ENCODE measurements around the gene FXYD7. TPM values are rescaled to one million over a fixed set of nuclear protein-coding genes. Genes with fewer than 3 reads are reported as not detected.

FXYD7 gene
- total RNA-seq, 1 experiment from 2014 or later: 0.90 TPM

DNA sequence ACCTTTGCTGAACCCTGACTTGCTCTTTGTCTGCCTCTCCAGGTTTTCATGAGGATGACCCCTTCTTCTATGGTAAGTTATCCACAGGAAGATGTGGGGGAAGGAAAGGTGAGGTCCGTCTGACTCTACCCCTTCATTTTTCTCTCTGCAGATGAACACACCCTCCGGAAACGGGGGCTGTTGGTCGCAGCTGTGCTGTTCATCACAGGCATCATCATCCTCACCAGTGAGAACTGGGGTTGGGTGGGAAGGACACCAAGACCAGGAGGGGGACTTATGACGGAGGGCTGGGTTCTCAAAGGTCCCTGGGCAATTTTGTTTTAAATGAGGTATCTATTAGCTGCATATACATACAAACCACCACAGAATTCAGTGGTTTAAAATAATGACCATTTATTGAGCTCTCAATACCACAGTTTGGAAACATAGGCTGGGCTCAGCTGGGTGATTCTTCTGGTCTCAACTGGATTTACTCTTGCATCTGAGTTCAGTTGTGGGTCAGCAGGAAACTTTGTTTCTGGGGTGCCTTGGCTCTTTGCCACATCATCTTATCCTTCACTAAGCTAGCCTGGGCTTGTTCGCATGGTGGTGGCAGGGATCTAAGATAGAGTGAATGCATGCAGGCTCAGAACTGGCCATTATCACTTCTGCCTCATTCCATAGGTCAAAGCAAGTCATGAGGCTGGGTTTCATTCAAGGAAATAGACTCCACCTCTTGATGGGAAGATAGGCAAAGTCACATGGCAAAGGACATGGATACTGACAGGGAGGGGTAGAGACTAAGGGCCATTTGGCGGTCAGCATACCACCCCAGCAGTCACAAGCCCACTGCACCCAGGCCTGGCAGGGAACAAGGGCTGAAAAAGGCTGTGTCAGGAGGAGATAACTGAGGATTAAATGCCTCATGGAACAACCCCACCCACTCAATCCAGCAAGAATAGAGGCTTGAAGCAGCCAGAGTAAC, 23.3 kb downstream of the FXYD7 start:
- Mint-ChIP-seq H3K27ac (ENCODE audit: unreplicated experiment) (peak overlapping the region; percentile 82), H3K36me3 (ENCODE audit: insufficient read depth, unreplicated experiment) (peaks cover 98% of the 10 kb centered on the region), H3K9me3 (ENCODE audit: low read depth, unreplicated experiment) (peaks cover 5% of the 10 kb centered on the region), H3K27me3 (ENCODE audit: unreplicated experiment) (no peaks in the 10 kb centered on the region), H3K4me3 (ENCODE audit: low read depth, unreplicated experiment) (peak overlapping the region; percentile 51), H3K4me1 (ENCODE audit: low read depth, unreplicated experiment) (peaks cover 94% of the 10 kb centered on the region)
- DNase-seq: no peak
- intact Hi-C loops (cut with micrococcal nuclease; ENCODE audit: unreplicated experiment): no loop called here
- CTCF ChIA-PET: interaction anchor here (1.3 kb wide), 1 partner anchor 12 kb away, joined by 7 read pairs; the partner anchor contains the start of gene FXYD5
- TF ChIP-seq, protein P1, sequence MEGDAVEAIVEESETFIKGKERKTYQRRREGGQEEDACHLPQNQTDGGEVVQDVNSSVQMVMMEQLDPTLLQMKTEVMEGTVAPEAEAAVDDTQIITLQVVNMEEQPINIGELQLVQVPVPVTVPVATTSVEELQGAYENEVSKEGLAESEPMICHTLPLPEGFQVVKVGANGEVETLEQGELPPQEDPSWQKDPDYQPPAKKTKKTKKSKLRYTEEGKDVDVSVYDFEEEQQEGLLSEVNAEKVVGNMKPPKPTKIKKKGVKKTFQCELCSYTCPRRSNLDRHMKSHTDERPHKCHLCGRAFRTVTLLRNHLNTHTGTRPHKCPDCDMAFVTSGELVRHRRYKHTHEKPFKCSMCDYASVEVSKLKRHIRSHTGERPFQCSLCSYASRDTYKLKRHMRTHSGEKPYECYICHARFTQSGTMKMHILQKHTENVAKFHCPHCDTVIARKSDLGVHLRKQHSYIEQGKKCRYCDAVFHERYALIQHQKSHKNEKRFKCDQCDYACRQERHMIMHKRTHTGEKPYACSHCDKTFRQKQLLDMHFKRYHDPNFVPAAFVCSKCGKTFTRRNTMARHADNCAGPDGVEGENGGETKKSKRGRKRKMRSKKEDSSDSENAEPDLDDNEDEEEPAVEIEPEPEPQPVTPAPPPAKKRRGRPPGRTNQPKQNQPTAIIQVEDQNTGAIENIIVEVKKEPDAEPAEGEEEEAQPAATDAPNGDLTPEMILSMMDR (IDR thresholded peaks at IDR 0.05; ENCODE audit: unreplicated experiment): no peak
- no TSS peak for BruUV-seq (replicated peaks)

DNA sequence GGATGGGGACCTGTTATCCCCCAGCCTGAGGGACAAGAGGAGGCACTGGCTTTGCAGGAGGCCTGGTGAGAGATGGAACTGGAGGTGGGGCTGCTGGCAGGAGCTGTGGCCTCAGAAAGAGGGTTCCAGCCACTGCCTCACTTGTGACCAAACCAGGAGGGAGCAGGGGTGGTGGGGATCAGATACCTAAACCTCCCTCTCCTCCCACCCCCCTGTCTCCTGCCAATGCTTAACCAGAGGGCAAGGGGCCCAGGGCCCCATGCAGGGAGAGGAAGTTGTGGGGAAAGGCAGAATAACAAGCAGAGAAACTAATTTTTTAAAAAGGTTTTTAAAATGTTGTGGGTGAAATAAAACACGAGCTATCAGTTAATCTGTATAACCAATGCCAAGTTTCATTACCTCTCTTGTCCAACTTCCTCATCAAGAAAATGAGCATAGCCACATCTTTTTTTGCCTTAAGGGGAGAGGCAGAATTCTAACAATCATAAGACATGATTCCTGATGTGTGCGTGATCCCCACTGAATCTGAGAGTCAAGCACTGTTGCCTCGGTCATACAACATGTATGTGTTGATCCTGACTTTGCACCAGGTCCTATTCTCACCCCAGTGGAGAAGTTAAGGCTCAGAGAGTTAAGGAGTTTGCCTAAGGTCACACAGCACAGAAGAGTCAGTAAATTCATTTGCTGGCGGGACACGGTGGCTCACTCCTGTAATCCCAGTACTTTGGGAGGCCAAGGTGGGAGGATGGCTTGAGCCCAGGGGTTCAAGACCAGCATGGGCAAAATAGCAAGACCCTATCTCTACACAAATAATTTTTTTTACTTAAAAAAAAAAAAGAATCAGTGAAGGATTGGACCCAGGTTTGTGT, 24.4 kb downstream of the FXYD7 start:
- no peaks in the 10 kb centered on the region for H3K27me3 Mint-ChIP-seq (ENCODE audit: unreplicated experiment)
- no TSS peak for BruUV-seq (replicated peaks)

DNA sequence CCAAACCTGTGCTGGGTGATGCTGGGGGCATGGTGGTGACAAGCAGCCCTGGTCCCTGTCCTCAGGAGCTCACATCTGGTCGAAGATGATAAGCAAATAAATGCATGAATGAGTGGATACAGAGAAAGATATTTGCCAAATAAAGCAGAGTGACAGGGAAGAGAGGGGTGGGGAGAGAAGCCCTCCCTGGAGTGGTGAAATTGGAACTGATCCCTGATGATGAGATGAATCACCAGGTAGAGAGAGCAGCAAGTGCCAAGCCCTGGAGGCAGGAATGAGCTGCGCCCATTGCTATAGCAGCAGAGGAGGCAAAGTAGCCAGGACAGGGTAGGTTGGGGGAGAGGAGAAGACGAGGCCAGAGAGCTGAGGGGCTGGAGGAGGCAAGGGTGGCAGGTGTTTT, 25.1 kb downstream of the FXYD7 start:
- no peaks in the 10 kb centered on the region for H3K27me3 Mint-ChIP-seq (ENCODE audit: unreplicated experiment)
- TF ChIP-seq, protein P1 (IDR thresholded peaks at IDR 0.05; ENCODE audit: unreplicated experiment): peak; percentile 14
- CTCF ChIA-PET: interaction anchor here (0.9 to 1.2 kb wide), 2 partner anchors 14 to 27 kb away, joined by 3 to 4 read pairs; no protein-coding TSS in a partner anchor
- H3K4me1 Mint-ChIP-seq (ENCODE audit: low read depth, unreplicated experiment): peaks cover 76% of the 10 kb centered on the region
- no peaks in the 10 kb centered on the region for H3K9me3 Mint-ChIP-seq (ENCODE audit: low read depth, unreplicated experiment)
- peak overlapping the region; percentile 51 for H3K4me3 Mint-ChIP-seq (ENCODE audit: low read depth, unreplicated experiment)
- H3K27ac Mint-ChIP-seq (ENCODE audit: unreplicated experiment): peak overlapping the region; percentile 85
- H3K36me3 Mint-ChIP-seq (ENCODE audit: insufficient read depth, unreplicated experiment): peaks cover 98% of the 10 kb centered on the region
- DNase-seq: peak; percentile 84
- no TSS peak for BruUV-seq (replicated peaks)
- intact Hi-C loops (cut with micrococcal nuclease; ENCODE audit: unreplicated experiment): no loop called here

More for the DNA sequence above, 24.4 kb downstream of the FXYD7 start:
- intact Hi-C loops (cut with micrococcal nuclease; ENCODE audit: unreplicated experiment): no loop called here
- Mint-ChIP-seq H3K4me3 (ENCODE audit: low read depth, unreplicated experiment) (peak overlapping the region; percentile 51), H3K36me3 (ENCODE audit: insufficient read depth, unreplicated experiment) (peaks cover 98% of the 10 kb centered on the region), H3K9me3 (ENCODE audit: low read depth, unreplicated experiment) (no peaks in the 10 kb centered on the region), H3K27ac (ENCODE audit: unreplicated experiment) (peak overlapping the region; percentile 85), H3K4me1 (ENCODE audit: low read depth, unreplicated experiment) (peaks cover 83% of the 10 kb centered on the region)
- no peak for DNase-seq
- CTCF ChIA-PET: interaction anchor here (1.3 kb wide), 1 partner anchor 13 kb away, joined by 7 read pairs; the partner anchor contains the start of gene FXYD5
- TF ChIP-seq, protein P1 (IDR thresholded peaks at IDR 0.05; ENCODE audit: unreplicated experiment): no peak

Measured in Calu3 (cell line).